ENCODE results near the gene ATXN2.
A peak's percentile ranks its signal among the peaks of the same experiment; 100 is the strongest.

The ATXN2 gene

GRCh38 chr12:111436266-111436665, 162.8 kb downstream of the ATXN2 start:
- no peak for DNase-seq (ENCODE audit: low spot score)

GRCh38 chr12:111435661-111436201, 163.4 kb downstream of the ATXN2 start:
- no peak for DNase-seq (ENCODE audit: low spot score)

GRCh38 chr12:111434680-111435338, 164.3 kb downstream of the ATXN2 start:
- DNase-seq (ENCODE audit: low spot score) = peak; percentile 32

- no peak for DNase-seq (ENCODE audit: low spot score)
Measured at GRCh38 chr12:111434049-111434448, 165.1 kb downstream of the ATXN2 start.

- no peak for DNase-seq (ENCODE audit: low spot score)
Measured at GRCh38 chr12:111431772-111432171, 167.3 kb downstream of the ATXN2 start.

- DNase-seq (ENCODE audit: low spot score) = peak; percentile 43
Measured at GRCh38 chr12:111430433-111431353, 168.4 kb downstream of the ATXN2 start.

GRCh38 chr12:111429828-111430432, 169.2 kb downstream of the ATXN2 start:
- DNase-seq (ENCODE audit: low spot score) = no peak

GRCh38 chr12:111428728-111429175, 170.4 kb downstream of the ATXN2 start:
- no peak for DNase-seq (ENCODE audit: low spot score)

GRCh38 chr12:111428081-111428727, 170.9 kb downstream of the ATXN2 start:
- no peak for DNase-seq (ENCODE audit: low spot score)

GRCh38 chr12:111427417-111428074, 171.6 kb downstream of the ATXN2 start:
- DNase-seq (ENCODE audit: low spot score) = no peak

GRCh38 chr12:111426344-111427185, 172.6 kb downstream of the ATXN2 start:
- DNase-seq (ENCODE audit: low spot score) = no peak

- no peak for DNase-seq (ENCODE audit: low spot score)
Measured at GRCh38 chr12:111425655-111426054, 173.5 kb downstream of the ATXN2 start.

- no peak for DNase-seq (ENCODE audit: low spot score)
Measured at GRCh38 chr12:111424793-111425251, 174.3 kb downstream of the ATXN2 start.

- DNase-seq (ENCODE audit: low spot score) = no peak
Measured at GRCh38 chr12:111424189-111424792, 174.8 kb downstream of the ATXN2 start.

GRCh38 chr12:111420494-111420893, 178.6 kb downstream of the ATXN2 start:
- DNase-seq (ENCODE audit: low spot score) = no peak

GRCh38 chr12:111419784-111420183, 179.3 kb downstream of the ATXN2 start:
- no peak for DNase-seq (ENCODE audit: low spot score)

- no peak for DNase-seq (ENCODE audit: low spot score)
Measured at GRCh38 chr12:111418594-111418880, 180.6 kb downstream of the ATXN2 start.

- DNase-seq (ENCODE audit: low spot score) = no peak
Measured at GRCh38 chr12:111417784-111418593, 181.1 kb downstream of the ATXN2 start.

- no peak for DNase-seq (ENCODE audit: low spot score)
Measured at GRCh38 chr12:111417290-111417689, 181.8 kb downstream of the ATXN2 start.

All from hematopoietic multipotent progenitor cell treated with erythropoietin and hydrocortisone succinate and interleukin-3 and kit ligand, for 15 days (in vitro differentiated cells).